ENCODE data around the gene MORC3.
A peak's percentile ranks its signal among the peaks of the same experiment; 100 is the strongest.
"Not testable (repeated sequence)": the region's sequence is repeated elsewhere in the genome, so short reads cannot be mapped to it uniquely, and the experiment has no call there.

MORC3 gene

DNA sequence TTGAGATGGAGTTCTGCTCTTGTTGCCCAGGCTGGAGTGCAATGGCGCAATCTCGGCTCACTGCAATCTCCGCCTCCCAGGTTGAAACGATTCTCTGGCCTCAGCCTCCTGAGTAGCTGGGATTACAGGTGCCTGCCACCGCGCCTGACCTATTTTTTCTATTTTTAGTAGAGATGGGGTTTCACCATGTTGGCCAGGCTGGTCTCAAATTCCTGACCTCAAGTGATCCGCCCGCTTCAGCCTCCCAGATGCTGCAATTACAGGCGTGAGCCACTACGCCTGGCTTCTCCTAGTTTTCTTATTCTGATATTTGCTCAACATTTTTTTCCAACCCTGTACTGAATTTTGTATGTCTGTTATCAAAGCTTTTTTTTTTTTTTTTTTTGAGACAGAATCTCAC, 62.7 kb downstream of the MORC3 start:
- H3K9me3 ChIP-seq (ENCODE audit: control insufficient read depth in 5 of 5, low read length in 5 of 5); H3K4me3 ChIP-seq (ENCODE audit: low read depth in 1 of 5, low read length in 5 of 5); H3K27ac ChIP-seq (ENCODE audit: low read depth, low read length); H3K36me3 ChIP-seq (ENCODE audit: control insufficient read depth in 5 of 5, insufficient read depth in 5 of 5, low read length in 5 of 5); H3K9ac ChIP-seq (ENCODE audit: low read length in 5 of 5); H3K27me3 ChIP-seq (ENCODE audit: control insufficient read depth in 5 of 5, insufficient read depth in 4 of 5, low read length in 5 of 5): not testable (repeated sequence)
- peaks cover 0 to 15% (median 9%) of the 10 kb centered on the region in 5 donors for H3K4me1 ChIP-seq (ENCODE audit: control insufficient read depth in 5 of 5, insufficient read depth in 5 of 5, low read length in 5 of 5)

- Histone ChIP-seq H3K27ac (ENCODE audit: low read depth, low read length) (no peak overlapping the region), H3K9ac (ENCODE audit: low read length in 5 of 5) (no peak overlapping the region), H3K4me1 (ENCODE audit: control insufficient read depth in 5 of 5, insufficient read depth in 5 of 5, low read length in 5 of 5) (peaks cover 0 to 15% (median 9%) of the 10 kb centered on the region in 5 donors), H3K27me3 (ENCODE audit: control insufficient read depth in 5 of 5, insufficient read depth in 4 of 5, low read length in 5 of 5) (no peaks in the 10 kb centered on the region), H3K9me3 (ENCODE audit: control insufficient read depth in 5 of 5, low read length in 5 of 5) (no peaks in the 10 kb centered on the region), H3K36me3 (ENCODE audit: control insufficient read depth in 5 of 5, insufficient read depth in 5 of 5, low read length in 5 of 5) (no peaks in the 10 kb centered on the region), H3K4me3 (ENCODE audit: low read depth in 1 of 5, low read length in 5 of 5) (peak overlapping the region; percentile 9 to 75 (median 63))
Measured at GRCh38 chr21:36384885-36385232, 64.9 kb downstream of the MORC3 start.

- H3K9me3 ChIP-seq (ENCODE audit: control insufficient read depth in 5 of 5, low read length in 5 of 5): no peaks in the 10 kb centered on the region
- H3K27ac ChIP-seq (ENCODE audit: low read depth, low read length): no peak within 1 kb of the TSS
- H3K4me3 ChIP-seq (ENCODE audit: low read depth in 1 of 5, low read length in 5 of 5): peak within 1 kb of the TSS; percentile 51 to 75 (median 63)
- H3K36me3 ChIP-seq (ENCODE audit: control insufficient read depth in 5 of 5, insufficient read depth in 5 of 5, low read length in 5 of 5): no peaks in the 10 kb centered on the region
- H3K9ac ChIP-seq (ENCODE audit: low read length in 5 of 5): peak within 1 kb of the TSS in 4 of 5 donors; percentile 37 to 79 (median 59)
- peaks cover 0 to 15% (median 9%) of the 10 kb centered on the region in 5 donors for H3K4me1 ChIP-seq (ENCODE audit: control insufficient read depth in 5 of 5, insufficient read depth in 5 of 5, low read length in 5 of 5)
- H3K27me3 ChIP-seq (ENCODE audit: control insufficient read depth in 5 of 5, insufficient read depth in 4 of 5, low read length in 5 of 5): no peaks in the 10 kb centered on the region
Measured at GRCh38 chr21:36385233-36386030, 65.4 kb downstream of the MORC3 start, which contains the start of gene CHAF1B. Gene CHAF1B, plus strand, starts transcription at chr21:36385392. Its CDS starts 745 bp downstream, at chr21:36386137.

DNA sequence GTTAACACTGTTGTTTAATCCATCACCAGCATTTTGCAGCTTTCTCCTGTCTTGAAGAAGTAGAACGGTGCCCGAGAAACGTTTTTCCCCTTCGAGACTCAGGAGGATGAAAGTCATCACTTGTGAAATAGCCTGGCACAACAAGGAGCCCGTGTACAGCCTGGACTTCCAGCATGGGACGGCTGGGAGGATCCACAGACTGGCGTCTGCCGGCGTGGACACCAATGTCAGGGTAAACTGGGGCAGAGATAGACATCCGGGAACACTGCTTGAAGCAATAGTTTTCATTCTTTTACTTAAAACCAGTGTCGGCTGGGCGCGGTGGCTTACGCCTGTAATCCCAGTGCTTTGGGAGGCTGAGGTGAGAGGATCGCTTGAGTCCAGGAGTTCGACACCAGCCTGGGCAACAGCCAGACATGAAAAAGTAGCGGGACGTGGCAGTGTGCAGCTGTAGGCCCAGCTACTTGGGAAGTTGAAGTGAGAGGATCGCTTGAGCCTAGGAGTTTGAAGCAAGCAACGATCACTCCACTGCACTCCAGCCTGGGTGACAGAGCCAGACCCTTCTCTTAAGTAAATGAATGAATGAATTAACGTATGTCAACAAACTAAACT, 66.1 kb downstream of the MORC3 start:
- H3K4me3 ChIP-seq (ENCODE audit: low read depth in 1 of 5, low read length in 5 of 5): peak overlapping the region; percentile 51 to 75 (median 63)
- no peaks in the 10 kb centered on the region for H3K27me3 ChIP-seq (ENCODE audit: control insufficient read depth in 5 of 5, insufficient read depth in 4 of 5, low read length in 5 of 5)
- H3K36me3 ChIP-seq (ENCODE audit: control insufficient read depth in 5 of 5, insufficient read depth in 5 of 5, low read length in 5 of 5): no peaks in the 10 kb centered on the region
- peak overlapping the region in 4 of 5 donors; percentile 37 to 79 (median 59) for H3K9ac ChIP-seq (ENCODE audit: low read length in 5 of 5)
- no peak overlapping the region for H3K27ac ChIP-seq (ENCODE audit: low read depth, low read length)
- no peaks in the 10 kb centered on the region for H3K9me3 ChIP-seq (ENCODE audit: control insufficient read depth in 5 of 5, low read length in 5 of 5)
- H3K4me1 ChIP-seq (ENCODE audit: control insufficient read depth in 5 of 5, insufficient read depth in 5 of 5, low read length in 5 of 5): peaks cover 0 to 15% (median 9%) of the 10 kb centered on the region in 5 donors

- Histone ChIP-seq H3K27me3 (ENCODE audit: control insufficient read depth in 5 of 5, insufficient read depth in 4 of 5, low read length in 5 of 5) (no peaks in the 10 kb centered on the region), H3K9me3 (ENCODE audit: control insufficient read depth in 5 of 5, low read length in 5 of 5) (no peaks in the 10 kb centered on the region), H3K36me3 (ENCODE audit: control insufficient read depth in 5 of 5, insufficient read depth in 5 of 5, low read length in 5 of 5) (no peaks in the 10 kb centered on the region), H3K4me3 (ENCODE audit: low read depth in 1 of 5, low read length in 5 of 5) (no peak overlapping the region), H3K27ac (ENCODE audit: low read depth, low read length) (no peak overlapping the region), H3K9ac (ENCODE audit: low read length in 5 of 5) (no peak overlapping the region), H3K4me1 (ENCODE audit: control insufficient read depth in 5 of 5, insufficient read depth in 5 of 5, low read length in 5 of 5) (peaks cover 0 to 15% (median 9%) of the 10 kb centered on the region in 5 donors)
Measured at GRCh38 chr21:36388096-36388495, 68.1 kb downstream of the MORC3 start.

DNA sequence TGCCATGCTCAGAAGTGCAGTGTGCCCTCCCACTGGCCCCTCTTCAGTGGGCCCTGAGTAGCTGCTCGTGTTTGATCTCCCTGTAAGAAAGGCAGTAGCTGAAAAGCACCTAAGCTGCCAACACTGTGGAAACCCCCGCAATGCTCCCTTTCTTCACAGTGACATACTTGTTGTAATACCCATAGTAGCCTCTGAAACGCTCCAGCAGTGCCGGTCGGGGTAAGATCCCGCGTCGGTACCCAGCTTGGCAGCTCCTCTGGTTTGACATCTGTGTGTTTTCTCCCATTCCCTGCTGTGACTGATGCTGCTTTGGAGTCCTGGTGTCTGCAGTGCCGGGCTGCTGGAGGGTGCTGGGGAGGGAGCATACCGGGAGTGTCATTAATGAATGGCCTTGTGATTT, 68.8 kb downstream of the MORC3 start:
- Histone ChIP-seq H3K4me1 (ENCODE audit: control insufficient read depth in 5 of 5, insufficient read depth in 5 of 5, low read length in 5 of 5) (peaks cover 0 to 15% (median 9%) of the 10 kb centered on the region in 5 donors), H3K27me3 (ENCODE audit: control insufficient read depth in 5 of 5, insufficient read depth in 4 of 5, low read length in 5 of 5) (no peaks in the 10 kb centered on the region), H3K9me3 (ENCODE audit: control insufficient read depth in 5 of 5, low read length in 5 of 5) (no peaks in the 10 kb centered on the region), H3K9ac (ENCODE audit: low read length in 5 of 5) (no peak overlapping the region), H3K4me3 (ENCODE audit: low read depth in 1 of 5, low read length in 5 of 5) (no peak overlapping the region), H3K27ac (ENCODE audit: low read depth, low read length) (no peak overlapping the region), H3K36me3 (ENCODE audit: control insufficient read depth in 5 of 5, insufficient read depth in 5 of 5, low read length in 5 of 5) (no peaks in the 10 kb centered on the region)

DNA sequence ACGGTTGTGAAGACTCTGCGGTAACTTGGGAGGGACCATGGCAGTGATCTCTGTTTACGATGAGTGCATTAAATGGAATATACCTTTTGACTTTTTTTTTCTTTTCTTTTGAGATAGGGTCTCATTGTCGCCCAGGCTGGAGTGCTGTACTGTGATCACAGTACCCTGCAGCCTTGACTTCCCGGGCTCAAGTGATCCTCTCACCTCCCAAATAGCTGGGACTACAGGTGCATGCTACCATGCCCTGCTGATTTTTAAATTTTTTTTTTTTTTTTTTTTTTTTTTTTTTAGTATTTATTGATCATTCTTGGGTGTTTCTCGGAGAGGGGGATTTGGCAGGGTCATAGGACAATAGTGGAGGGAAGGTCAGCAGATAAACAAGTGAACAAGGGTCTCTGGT, 71.7 kb downstream of the MORC3 start:
- not testable (repeated sequence) for H3K27ac ChIP-seq (ENCODE audit: low read depth, low read length); H3K27me3 ChIP-seq (ENCODE audit: control insufficient read depth in 5 of 5, insufficient read depth in 4 of 5, low read length in 5 of 5); H3K36me3 ChIP-seq (ENCODE audit: control insufficient read depth in 5 of 5, insufficient read depth in 5 of 5, low read length in 5 of 5); H3K4me1 ChIP-seq (ENCODE audit: control insufficient read depth in 5 of 5, insufficient read depth in 5 of 5, low read length in 5 of 5); H3K4me3 ChIP-seq (ENCODE audit: low read depth in 1 of 5, low read length in 5 of 5); H3K9ac ChIP-seq (ENCODE audit: low read length in 5 of 5); H3K9me3 ChIP-seq (ENCODE audit: control insufficient read depth in 5 of 5, low read length in 5 of 5)

GRCh38 chr21:36395353-36396111, 75.5 kb downstream of the MORC3 start:
- H3K9ac ChIP-seq (ENCODE audit: low read length in 5 of 5): no peak overlapping the region
- H3K27ac ChIP-seq (ENCODE audit: low read depth, low read length): no peak overlapping the region
- no peak overlapping the region for H3K4me3 ChIP-seq (ENCODE audit: low read depth in 1 of 5, low read length in 5 of 5)
- H3K9me3 ChIP-seq (ENCODE audit: control insufficient read depth in 5 of 5, low read length in 5 of 5): no peaks in the 10 kb centered on the region
- peaks cover 0 to 3% (median 2%) of the 10 kb centered on the region in 5 donors for H3K36me3 ChIP-seq (ENCODE audit: control insufficient read depth in 5 of 5, insufficient read depth in 5 of 5, low read length in 5 of 5)
- no peaks in the 10 kb centered on the region for H3K4me1 ChIP-seq (ENCODE audit: control insufficient read depth in 5 of 5, insufficient read depth in 5 of 5, low read length in 5 of 5)
- H3K27me3 ChIP-seq (ENCODE audit: control insufficient read depth in 5 of 5, insufficient read depth in 4 of 5, low read length in 5 of 5): no peaks in the 10 kb centered on the region

DNA sequence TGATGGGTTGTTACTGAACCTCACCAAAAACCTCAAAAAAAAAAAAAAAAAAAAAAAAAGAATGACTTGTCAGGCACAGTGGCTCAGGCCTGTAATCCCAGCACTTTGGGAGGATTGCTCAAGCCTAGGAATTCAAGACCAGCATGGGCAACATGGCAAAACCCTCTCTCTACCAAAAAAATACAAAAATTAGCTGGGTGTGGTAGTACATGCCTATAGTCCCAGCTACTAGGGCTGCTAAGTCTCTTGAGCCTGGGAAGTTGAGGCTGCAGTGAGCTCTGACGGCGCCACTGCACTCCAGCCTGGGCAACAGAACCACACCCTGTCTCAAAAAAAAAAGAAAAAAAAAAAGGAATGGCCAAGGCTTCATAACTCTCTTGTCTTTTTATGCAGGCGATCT, 76.3 kb downstream of the MORC3 start:
- Histone ChIP-seq H3K9ac (ENCODE audit: low read length in 5 of 5) (no peak overlapping the region), H3K27ac (ENCODE audit: low read depth, low read length) (no peak overlapping the region), H3K27me3 (ENCODE audit: control insufficient read depth in 5 of 5, insufficient read depth in 4 of 5, low read length in 5 of 5) (no peaks in the 10 kb centered on the region), H3K36me3 (ENCODE audit: control insufficient read depth in 5 of 5, insufficient read depth in 5 of 5, low read length in 5 of 5) (peaks cover 0 to 3% (median 2%) of the 10 kb centered on the region in 5 donors), H3K9me3 (ENCODE audit: control insufficient read depth in 5 of 5, low read length in 5 of 5) (no peaks in the 10 kb centered on the region), H3K4me3 (ENCODE audit: low read depth in 1 of 5, low read length in 5 of 5) (no peak overlapping the region), H3K4me1 (ENCODE audit: control insufficient read depth in 5 of 5, insufficient read depth in 5 of 5, low read length in 5 of 5) (no peaks in the 10 kb centered on the region)

- Histone ChIP-seq H3K9ac (ENCODE audit: low read length in 5 of 5) (no peak overlapping the region), H3K4me3 (ENCODE audit: low read depth in 1 of 5, low read length in 5 of 5) (no peak overlapping the region), H3K9me3 (ENCODE audit: control insufficient read depth in 5 of 5, low read length in 5 of 5) (no peaks in the 10 kb centered on the region), H3K27me3 (ENCODE audit: control insufficient read depth in 5 of 5, insufficient read depth in 4 of 5, low read length in 5 of 5) (no peaks in the 10 kb centered on the region), H3K36me3 (ENCODE audit: control insufficient read depth in 5 of 5, insufficient read depth in 5 of 5, low read length in 5 of 5) (peaks cover 0 to 3% (median 2%) of the 10 kb centered on the region in 5 donors), H3K27ac (ENCODE audit: low read depth, low read length) (no peak overlapping the region), H3K4me1 (ENCODE audit: control insufficient read depth in 5 of 5, insufficient read depth in 5 of 5, low read length in 5 of 5) (no peaks in the 10 kb centered on the region)
Measured at GRCh38 chr21:36396971-36397370, 77.0 kb downstream of the MORC3 start.

Data from subcutaneous abdominal adipose tissue (tissue), 5 donors.